ENCODE results near the gene DMD.
"Not testable (repeated sequence)": the region's sequence is repeated elsewhere in the genome, so short reads cannot be mapped to it uniquely, and the experiment has no call there.

The DMD gene

DNA sequence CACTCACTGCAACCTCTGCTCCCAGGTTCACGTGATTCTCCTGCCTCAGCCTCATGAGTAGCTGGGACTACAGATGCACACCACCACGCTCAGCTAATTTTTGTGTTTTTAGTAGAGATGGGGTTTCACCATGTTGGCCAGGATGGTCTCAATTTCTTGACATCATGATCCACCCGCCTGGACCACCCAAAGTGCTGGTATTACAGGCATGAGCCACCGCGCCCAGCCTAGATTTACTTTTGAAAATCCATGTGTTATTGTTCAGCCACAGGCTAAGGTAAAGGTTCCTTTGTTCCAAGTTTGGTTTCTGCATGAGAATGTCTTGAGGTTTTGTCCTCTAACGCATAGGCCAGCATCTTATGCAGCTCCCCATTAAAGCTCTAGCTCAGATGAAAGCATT is 371.6 kb downstream of the DMD start:
- no peak for DNase-seq

DNA sequence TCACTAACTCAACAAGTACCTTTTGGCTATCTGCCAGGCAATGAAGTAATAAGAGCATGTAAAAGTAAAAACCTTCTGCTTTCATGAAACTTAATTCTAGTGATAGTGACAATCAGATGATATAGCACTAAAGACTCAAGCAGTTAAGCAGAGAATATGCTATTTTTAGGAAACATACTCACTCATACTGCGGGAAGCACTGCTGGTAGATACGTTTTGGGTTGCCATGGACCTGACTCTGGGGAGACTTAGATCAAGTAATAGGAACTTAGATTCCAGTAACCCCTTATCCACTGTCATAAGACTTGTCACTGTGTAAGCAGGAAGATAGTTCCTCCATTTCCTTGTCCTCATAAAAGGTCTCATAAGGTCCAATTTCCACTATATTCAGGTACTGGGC is 386.3 kb downstream of the DMD start:
- no peak for DNase-seq

DNA sequence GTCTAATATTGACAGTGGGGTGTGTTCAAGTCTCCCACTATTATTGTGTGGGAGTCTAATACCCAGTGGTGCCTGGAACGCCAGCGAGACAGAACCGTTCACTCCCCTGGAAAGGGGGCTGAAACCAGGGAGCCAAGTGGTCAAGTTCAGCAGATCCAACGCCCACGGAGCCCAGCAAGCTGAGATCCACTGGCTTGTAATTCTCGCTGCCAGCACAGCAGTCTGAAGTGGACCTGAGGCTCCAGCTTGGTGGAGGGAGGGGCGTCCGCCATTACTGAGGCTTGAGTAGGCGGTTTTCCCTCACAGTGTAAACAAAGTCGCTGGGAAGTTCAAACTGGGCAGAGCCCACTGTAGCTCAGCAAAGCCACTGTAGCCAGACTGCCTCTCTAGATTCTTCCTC is 407.3 kb downstream of the DMD start:
- DNase-seq = no peak

DNA sequence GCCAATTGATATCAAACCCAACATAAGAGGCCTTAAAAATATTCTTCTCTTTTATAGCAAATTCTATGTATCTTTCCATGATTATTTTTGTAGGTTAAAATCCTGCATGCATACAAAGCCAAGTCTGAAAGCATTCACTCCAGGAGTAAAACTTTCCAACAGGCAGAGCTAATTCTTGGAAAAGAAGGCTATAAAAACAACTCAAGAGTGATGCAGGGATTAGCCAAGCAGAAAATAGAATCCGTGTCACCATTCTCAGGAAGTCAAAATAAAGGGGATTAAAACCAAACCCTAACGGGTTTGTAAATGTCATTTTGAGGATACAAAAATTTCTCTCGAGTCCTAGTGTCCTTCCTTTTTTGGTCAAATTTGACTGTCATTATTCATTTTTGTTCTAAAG is 412.4 kb downstream of the DMD start:
- no peak for DNase-seq

DNA sequence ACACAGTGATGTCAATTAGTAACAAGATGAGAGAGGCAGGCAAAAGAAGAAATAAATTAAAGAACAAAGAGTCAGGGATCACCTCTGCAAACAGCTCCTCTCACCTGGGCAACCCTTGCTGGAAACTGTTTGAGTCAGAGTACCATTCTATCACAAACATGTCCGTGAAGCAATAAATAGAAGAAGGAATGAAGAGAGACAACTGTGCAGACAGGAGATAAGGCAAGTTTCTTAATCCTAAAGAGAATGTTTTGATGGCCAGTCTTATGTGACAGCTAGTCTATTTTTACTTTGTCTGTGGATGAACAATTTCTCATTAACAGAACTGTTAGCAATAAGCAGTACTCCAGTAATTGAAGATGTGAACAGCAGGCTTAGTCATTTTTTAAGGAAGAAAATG is 422.4 kb downstream of the DMD start:
- no peak for DNase-seq

DNA sequence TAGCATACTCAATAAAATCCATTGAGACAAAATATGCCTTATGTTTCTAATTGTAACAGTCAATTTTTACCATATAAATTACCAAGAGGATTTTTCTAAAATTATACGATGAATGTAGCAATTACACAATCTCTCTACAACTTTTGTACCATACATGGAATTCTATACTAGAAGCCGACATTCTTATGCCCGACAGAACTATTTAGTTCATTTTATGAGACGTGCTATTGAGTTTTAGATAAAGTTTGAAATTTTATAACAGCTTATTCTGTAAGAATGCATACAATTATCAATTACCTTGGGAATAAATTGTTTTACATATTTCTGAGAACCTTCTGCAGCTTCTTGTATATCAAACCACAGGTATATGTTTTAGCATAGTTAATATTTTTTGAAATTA is 431.2 kb downstream of the DMD start:
- no peak for DNase-seq

DNA sequence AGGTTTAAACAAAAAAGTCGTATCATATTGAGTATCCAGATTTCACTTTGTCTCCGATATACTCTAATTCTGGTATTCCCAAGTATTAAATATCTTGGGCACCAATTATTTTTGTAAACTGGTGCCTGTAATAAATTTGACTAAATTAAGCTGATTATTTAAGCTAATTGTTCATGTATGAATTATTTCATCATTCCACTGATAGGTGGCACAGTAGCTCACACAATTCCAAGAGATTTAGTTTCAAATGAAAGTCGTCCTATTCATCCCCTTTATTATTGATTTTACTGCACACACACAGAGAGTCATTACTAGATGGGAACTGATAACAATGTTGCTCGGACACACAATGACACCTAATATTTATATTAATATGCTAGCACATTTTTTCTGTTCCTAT is 432.4 kb downstream of the DMD start:
- no peak for DNase-seq

DNA sequence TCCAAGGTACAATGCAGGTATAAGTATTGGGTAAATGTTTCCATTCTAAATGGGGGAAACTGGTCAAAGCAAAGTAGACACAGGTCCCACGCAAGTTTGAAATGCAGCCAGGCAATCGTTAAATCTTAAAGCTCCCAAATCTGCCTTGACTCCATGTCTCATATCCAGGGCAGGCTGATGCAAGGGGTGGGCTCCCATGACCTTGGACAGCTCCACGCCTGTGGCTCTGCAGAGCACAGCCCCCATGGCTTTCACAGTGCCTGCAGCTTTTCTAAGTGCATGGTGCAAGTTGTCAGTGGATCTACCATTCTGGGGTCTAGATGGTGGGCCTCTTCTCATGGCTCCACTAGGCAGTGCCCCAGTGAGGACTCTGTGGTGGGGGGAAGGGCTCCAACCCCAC is 436.4 kb downstream of the DMD start:
- no peak for DNase-seq

DNA sequence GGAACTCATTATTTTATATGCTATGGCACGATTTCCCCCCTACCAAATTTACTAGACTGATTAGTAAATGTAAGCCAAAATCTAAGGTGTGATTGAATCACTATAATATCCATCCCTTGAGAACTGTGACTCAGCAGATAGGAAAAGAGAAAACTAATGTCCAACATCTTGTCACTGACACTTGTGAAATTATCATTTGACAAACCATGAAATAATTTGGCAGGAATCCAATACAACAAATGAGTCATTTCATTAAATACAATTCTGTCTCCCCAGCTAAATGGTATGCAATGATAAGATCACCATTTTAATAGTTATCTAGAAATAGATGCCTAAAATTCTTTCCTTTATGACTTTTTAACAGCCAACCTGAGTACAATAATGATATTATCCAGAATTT is 462.3 kb downstream of the DMD start:
- no peak for DNase-seq

DNA sequence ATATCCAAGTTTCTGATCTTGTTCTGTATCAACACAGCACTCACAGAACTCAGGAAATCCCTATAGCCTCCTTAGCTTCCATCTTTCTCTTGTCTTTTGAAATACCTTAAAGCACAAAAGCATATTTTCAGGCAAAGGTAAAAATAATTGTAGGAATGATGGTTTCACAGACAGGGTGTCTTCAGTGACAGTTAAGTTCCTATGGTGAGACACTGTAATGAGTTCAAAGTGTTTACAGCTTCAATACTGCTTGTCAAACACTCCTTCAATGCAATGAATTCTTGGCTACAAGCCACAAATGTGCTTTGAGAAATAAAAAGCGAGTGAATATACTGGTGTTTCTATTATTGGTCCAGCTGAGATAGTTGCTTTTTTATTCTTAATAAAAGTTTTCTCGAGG is 466.0 kb downstream of the DMD start:
- no peak for DNase-seq

DNA sequence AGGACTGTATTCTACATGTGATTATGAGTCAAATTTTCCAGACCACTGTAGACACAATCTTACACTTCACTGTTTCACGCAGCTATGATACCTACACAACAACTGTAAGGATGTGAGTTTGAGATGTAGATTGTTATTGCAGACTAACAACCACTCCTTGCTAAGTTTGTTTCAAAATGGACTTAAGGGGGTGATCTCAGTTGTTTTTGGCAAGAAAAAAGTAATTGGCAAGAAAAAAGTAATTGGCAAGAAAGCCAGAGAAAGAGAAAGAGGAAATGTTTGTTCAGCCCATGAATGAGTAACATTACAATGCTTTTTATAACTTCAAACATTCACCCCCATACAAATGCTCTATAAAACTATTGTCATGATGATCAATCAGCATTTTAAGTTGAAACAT is 466.4 kb downstream of the DMD start:
- DNase-seq = no peak

DNA sequence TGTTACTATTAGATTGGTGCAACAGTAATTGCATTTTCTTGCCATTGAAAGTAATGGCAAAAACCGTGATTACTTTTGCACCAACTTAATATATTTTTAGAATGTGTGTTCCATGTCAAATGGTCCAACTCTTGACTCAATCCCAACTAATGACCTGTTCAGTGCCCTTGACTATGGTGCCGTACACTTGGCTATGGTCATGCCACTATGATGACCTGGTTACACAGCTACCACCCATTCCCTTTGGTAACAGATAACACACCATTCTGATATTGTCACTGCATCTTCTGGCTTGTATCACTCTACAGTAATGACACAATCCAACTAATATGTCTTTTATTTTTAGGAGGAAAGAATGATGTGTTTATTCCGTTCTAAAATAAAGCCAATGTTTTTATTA is 469.4 kb downstream of the DMD start:
- no peak for DNase-seq

DNA sequence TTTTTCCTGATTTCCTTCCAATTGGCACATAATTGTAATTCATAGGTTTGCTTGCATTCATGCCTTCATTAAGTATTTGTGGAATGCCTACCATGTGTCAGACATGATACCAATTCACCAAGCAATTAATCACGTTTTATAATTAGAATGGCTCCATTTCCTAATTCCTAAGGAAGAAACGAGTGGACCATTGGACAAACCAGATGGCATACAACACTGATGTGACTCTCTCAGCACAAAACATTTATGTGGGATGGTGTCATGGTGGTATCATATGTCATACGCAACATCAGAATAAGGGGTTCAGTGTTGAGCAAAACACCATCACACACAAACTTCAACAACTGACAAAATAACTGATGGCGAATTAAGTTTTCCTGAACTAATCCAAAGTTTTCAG is 502.8 kb downstream of the DMD start:
- DNase-seq = no peak

DNA sequence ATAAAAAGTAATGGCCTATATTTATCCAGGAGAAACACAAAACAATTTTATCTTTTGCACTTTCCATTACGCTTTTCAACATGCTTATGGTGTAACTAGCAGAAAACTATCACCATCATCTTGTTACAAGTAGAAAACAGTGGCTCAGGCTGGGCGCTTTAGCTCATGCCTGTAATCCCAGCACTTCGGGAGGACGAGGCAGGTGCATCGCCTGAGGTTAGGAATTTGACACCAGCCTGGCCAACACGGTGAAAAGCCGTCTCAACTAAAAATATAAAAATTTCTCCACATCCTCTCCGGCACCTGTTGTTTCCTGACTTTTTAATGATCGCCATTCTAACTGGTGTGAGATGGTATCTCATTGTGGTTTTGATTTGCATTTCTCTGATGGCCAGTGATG is 506.0 kb downstream of the DMD start:
- DNase-seq = not testable (repeated sequence)

DNA sequence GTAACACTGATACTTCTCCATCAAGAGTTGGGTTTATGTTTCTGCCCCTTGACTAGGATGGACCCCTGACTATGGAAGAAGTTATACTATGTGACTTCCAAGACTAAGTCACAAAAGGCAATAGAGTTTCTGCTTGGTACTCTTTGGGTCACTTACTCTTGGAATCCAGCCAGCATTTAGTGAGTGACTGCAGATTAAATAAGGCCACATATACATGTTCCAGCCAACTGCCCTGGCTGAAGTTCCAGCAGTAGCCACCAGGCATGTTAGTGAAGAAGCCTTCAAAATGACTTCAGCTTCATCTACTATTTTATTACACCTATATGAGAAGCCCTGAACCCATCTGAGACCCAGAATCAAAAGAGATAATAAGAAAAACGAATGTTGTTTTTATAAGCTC is 524.0 kb downstream of the DMD start:
- DNase-seq = no peak

DNA sequence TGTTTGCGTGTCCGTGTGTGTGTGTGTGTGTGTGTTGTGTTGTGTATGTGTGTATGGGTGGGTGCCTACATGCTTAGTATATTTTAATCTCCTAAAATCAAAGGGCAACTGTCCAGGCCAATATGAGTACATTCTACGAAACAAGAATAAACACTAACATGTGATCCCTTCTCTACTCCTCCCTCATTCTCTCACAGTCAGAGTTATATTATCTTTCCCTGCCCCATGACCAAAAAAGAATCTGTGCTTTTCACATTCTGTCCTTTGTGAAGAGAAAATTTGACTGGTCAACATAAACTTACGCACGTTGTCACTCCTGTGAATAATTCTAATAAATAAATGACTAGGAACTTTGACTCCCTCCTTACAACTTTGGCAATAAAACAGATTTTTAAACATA is 532.9 kb downstream of the DMD start:
- DNase-seq = no peak

DNA sequence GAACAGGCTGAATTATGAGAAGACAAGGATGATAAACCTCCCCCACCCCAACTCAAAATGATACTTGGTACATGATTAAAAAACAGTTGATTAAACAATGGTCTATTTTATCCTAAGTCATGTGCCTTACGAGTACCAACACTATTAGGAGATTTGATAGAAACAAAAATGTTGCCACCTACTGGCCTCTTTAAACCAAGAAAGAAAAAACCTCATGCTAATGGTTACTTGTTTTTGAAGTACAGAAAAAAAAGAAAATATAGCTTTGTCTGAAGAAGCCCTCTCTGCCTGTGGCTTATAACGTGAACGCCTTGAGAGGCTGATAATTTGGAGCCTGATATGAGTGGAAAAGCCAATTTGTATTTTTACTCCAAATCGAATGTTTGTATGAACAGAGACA is 538.2 kb downstream of the DMD start:
- DNase-seq = no peak

DNA sequence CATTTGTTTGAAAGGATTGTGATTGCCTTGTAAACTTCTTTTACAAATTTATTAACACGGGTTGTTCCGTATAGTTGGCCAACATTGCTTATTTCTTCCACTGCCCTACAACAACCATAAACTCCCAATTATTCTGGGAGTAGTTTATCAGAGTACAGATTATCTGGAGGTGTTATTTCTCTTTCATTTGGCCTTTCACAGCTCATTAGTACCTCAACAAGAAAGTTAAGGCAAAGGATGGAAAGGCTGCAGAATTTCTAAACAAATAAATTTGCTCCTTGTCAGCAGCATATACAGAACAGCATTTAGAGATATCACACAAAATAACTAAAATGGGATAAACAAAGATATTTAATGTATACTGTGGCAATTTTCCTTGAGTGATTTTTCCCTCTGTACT is 548.8 kb downstream of the DMD start:
- DNase-seq = no peak

DNA sequence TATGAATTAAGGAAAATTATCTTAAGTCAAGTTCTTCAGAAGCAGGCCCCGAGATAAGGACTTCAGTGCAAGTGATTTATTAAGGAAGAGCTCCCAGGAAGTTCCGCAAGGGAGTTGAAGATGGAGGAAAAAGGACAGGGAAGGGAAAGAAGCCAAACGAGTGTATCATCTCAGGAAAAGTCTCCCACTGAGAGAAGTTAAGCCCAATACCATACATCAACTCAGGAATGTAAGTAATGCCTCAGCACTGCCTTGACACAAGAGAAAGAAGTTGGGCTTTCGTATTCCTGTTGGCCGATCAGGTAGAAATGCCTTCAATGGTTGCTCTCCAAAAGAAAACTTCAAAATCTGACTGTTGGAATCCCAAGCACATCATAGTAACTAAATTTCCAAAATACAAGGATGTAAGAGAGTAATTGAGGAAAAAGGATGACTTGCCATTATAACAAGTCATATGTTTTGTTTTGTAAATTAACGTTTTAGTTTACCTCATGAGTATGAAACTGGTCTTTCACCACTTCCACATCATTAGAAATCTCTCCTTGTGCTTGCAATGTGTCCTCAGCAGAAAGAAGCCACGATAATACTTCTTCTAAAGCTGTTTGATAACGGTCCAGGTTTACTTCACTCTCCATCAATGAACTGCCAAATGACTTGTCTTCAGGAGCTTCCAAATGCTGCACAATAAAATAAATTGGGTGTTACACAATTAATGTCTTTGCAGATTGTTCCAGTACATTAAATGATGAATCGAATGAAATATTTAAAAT is 566.7 kb downstream of the DMD start:
- no peak for DNase-seq

DNA sequence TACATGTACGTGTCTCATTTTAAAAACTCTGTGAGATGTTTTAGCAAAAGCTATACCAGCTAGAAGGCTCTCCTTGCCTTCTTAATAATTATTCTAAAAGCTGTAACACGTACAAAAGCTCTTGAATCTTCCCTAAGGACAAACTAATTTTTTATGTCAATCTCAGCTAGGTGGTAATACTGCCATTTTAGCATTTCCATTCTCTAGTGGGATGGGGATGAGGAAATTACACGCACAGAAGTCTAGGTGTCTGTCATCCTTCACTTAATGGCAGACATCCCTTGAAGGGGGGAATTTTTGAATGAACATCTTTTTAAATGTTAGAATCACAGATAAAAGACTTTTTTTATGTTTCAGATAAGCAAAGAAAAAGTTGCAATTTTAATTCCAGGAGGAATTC is 569.1 kb downstream of the DMD start:
- no peak for DNase-seq

DNA sequence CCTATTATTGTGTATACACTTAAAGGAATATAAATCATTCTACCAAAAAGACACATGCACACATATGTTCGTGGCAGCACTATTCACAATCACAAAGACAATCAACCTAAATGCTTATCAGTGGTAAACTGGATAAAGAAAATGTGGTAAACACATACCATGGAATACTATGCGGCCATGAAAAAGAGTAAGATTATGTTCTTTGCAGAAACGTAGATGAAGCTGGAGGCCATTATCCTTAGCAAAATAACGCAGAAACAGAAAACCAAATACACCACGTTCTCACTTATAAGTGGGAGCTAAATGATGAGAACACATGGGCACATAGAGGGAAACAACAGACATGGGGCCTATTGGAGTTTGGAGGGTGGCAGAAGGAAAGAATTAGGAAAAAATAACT is 593.2 kb downstream of the DMD start:
- no peak for DNase-seq

DNA sequence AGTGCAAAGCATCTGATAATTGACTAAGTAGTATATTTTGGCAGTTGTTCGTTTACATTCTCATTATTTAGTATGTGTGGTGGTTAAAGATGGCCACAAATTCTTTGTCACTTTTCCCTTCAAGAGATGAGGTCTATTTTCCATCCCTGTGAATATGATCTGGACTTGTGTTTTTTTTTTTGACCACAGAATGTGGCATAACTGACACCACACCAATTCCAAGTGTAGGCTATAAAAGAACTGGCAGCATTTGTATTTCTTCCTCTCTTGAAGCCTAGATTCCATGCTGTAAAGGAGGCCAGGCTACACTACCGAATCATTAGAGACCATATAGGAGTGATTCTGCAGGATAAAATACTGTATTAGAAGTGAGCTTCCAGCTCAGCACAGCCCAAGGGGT is 596.6 kb downstream of the DMD start:
- DNase-seq = no peak

DNA sequence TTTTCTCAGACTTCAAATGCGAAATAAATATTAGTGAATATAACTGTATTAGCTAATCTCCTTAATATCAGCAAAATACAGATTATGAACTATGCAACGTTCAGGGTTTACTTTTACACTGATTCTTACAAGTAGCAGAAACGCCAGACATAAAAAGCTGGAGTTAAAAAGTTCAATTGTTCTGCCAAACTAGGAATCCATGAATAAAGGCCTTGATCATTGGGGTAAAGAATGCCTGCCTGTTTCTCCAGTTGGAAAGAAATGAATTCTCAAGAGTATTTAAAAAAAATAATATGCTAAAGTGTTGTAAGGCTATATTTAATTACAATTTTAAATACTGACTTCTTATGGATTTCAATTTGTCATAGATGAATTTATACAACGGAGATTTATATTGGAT is 612.2 kb downstream of the DMD start:
- DNase-seq = no peak

DNA sequence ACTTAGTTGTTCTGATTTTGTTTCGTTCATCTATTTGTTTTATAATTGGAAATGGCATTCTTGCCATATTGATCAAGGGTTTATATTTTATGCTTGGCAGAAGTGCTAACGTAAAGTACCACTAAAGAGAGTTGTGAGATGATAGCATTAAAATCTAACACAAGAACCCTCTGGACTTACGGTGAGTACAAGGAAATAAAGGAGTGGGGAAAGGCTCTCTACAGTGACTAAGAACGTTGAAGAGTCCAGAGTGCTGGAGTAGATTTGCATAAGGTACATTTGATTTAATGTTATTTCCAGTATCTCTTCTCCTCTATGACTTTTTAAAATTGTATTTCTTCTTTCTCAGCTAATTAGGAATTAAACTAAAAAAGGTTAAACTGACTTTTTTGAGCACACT is 612.6 kb downstream of the DMD start:
- DNase-seq = no peak

DNA sequence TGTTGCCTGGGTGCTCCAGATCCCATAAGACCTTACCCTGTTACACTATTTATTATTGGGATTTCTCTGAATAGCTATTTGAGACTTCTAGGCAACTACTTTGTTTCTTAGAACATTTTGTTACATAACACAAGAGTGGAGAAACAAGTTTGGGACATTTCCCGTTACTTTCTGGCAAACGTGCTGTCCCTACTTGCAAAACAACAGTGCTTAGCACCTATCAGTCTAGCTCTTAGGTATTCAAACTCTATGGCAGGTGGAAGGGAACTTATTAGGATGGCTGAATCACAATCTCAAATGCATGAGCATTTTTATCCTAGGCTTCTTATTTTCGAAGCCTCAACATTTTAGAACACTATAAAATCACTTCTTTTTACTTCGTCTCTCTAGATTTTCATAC is 613.6 kb downstream of the DMD start:
- DNase-seq = no peak

DNA sequence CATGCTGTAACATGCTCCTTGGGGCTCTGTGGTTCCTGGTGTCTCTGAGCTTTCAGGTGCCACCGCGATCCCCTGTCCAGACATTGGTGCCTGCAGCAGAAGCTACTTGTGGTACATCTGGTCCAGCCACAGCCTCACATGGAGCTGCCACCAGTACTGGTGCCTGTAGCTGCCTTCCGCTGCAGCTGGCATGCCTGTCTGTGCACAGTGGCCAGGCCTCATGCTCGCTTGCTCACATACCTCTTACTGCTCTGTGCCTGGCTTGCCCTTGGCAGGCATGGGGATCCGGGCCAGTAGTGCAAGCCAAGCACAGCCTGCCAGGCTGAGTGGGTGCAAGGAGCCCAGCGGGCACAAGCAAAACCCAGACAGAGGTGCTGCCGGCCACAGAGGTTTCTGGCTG is 618.6 kb downstream of the DMD start:
- no peak for DNase-seq

Data from NCI-H146 (cell line).